ENCODE data around the gene LAMTOR1.
A peak's percentile ranks its signal among the peaks of the same experiment; 100 is the strongest.
"Not testable (repeated sequence)": the region's sequence is repeated elsewhere in the genome, so short reads cannot be mapped to it uniquely, and the experiment has no call there.

Gene LAMTOR1

GRCh38 chr11:72102946-72103753, at the start of gene LAMTOR1:
LAMTOR1 (minus strand) TSS chr11:72103297; CDS start chr11:72103224, 73 bp downstream.
- peak; percentile 99 for DNase-seq (ENCODE audit: low read depth, low spot score)
- peak within 1 kb of the TSS; percentile 96 for H3K4me3 ChIP-seq (ENCODE audit: low read depth, low read length)
- TF ChIP-seq CTCF (IDR thresholded peaks at IDR 0.05; ENCODE audit: low read depth, low read length), result peak; percentile 29
- in situ Hi-C loops (cut with HindIII; ENCODE audit: low sequenced_read_pairs), result no loop called here

GRCh38 chr11:72150882-72151281, 47.8 kb upstream of the LAMTOR1 start:
- DNase-seq (ENCODE audit: low read depth, low spot score), result no peak
- no peak overlapping the region for H3K4me3 ChIP-seq (ENCODE audit: low read depth, low read length)
- no peak for TF ChIP-seq CTCF (IDR thresholded peaks at IDR 0.05; ENCODE audit: low read depth, low read length)
- in situ Hi-C loops (cut with HindIII; ENCODE audit: low sequenced_read_pairs), result no loop called here

- in situ Hi-C loops (cut with HindIII; ENCODE audit: low sequenced_read_pairs), result no loop called here
- TF ChIP-seq CTCF (IDR thresholded peaks at IDR 0.05; ENCODE audit: low read depth, low read length), result no peak
- DNase-seq (ENCODE audit: low read depth, low spot score), result no peak
- no peak overlapping the region for H3K4me3 ChIP-seq (ENCODE audit: low read depth, low read length)
Observed at GRCh38 chr11:72146625-72147024, 43.5 kb upstream of the LAMTOR1 start.

GRCh38 chr11:72144807-72145565, 41.9 kb upstream of the LAMTOR1 start:
- TF ChIP-seq CTCF (IDR thresholded peaks at IDR 0.05; ENCODE audit: low read depth, low read length), result no peak
- peak; percentile 36 for DNase-seq (ENCODE audit: low read depth, low spot score)
- H3K4me3 ChIP-seq (ENCODE audit: low read depth, low read length), result no peak overlapping the region
- in situ Hi-C loops (cut with HindIII; ENCODE audit: low sequenced_read_pairs), result no loop called here

- in situ Hi-C loops (cut with HindIII; ENCODE audit: low sequenced_read_pairs); DNase-seq (ENCODE audit: low read depth, low spot score); H3K4me3 ChIP-seq (ENCODE audit: low read depth, low read length): not testable (repeated sequence)
Observed at GRCh38 chr11:72142543-72142942, 39.4 kb upstream of the LAMTOR1 start.

- in situ Hi-C loops (cut with HindIII; ENCODE audit: low sequenced_read_pairs); H3K4me3 ChIP-seq (ENCODE audit: low read depth, low read length): not testable (repeated sequence)
- peak; percentile 34 for DNase-seq (ENCODE audit: low read depth, low spot score)
Observed at GRCh38 chr11:72142086-72142485, 39.0 kb upstream of the LAMTOR1 start.

GRCh38 chr11:72141066-72141465, 38.0 kb upstream of the LAMTOR1 start:
- no peak for TF ChIP-seq CTCF (IDR thresholded peaks at IDR 0.05; ENCODE audit: low read depth, low read length)
- peak; percentile 91 for DNase-seq (ENCODE audit: low read depth, low spot score)
- no peak overlapping the region for H3K4me3 ChIP-seq (ENCODE audit: low read depth, low read length)
- in situ Hi-C loops (cut with HindIII; ENCODE audit: low sequenced_read_pairs), result no loop called here

All from astrocyte of the spinal cord (primary cell).